GM18870 (cell line): ENCODE measurements around the gene PRKAR1B.

ENCODE experiments used
- ATAC-seq: cut with Tn5 transposase; IDR thresholded peaks from one replicate; pipeline ENCODE4 v1.9.1; 2021; ENCODE audit warnings: moderate library complexity; ENCODE audit not compliant: unreplicated experiment

The PRKAR1B gene

DNA sequence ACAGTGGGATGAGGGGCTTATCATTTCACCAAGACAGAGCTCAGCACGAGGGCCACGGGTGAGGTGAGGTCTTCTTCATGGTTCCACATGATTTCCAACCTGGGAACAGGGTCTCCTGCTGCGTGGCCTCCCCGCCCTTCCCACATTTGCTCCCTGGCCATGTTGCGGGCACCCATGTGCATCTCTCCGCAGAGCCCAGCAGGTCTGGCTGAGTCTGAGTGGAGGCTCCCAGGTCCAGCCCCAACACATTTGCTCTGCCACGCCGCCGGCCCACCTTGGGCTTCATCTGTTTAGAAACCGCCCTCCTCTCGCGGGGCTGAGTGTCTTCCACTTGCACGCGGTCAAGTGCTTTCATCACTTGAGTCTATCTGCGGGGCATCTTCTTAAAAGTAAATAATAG is 14.8 kb upstream of the PRKAR1B start:
- ATAC-seq, result no peak

GRCh38 chr7:741191-741671 is 14.2 kb upstream of the PRKAR1B start:
- ATAC-seq, result no peak

GRCh38 chr7:739983-740942 is 13.2 kb upstream of the PRKAR1B start:
- no peak for ATAC-seq

DNA sequence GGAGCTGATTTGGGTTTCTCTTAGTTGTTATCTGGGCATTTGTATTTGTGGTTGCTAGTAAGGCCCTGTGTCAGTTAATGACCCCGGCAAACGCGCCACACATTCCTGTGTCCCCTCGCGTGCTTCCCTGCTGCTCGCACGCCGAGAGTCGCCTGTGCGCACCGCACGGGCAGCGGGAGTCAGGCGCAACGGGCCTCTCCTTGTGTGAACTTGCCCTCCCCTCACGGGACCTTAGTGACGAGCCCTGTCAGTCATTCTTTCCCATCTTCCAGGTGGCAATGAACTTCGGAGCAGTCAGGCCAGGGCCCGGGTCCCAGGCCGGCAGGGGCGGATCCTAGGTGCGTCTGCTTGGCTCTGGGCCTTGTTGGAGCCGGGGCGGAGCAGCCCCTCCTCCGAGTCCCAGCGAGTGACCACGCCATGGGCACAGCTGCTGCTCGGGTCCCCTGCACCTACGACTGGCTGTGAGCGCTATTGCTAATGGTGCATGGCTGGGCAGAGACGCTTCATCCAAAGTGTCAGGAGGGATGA is 12.4 kb upstream of the PRKAR1B start:
- no peak for ATAC-seq

DNA sequence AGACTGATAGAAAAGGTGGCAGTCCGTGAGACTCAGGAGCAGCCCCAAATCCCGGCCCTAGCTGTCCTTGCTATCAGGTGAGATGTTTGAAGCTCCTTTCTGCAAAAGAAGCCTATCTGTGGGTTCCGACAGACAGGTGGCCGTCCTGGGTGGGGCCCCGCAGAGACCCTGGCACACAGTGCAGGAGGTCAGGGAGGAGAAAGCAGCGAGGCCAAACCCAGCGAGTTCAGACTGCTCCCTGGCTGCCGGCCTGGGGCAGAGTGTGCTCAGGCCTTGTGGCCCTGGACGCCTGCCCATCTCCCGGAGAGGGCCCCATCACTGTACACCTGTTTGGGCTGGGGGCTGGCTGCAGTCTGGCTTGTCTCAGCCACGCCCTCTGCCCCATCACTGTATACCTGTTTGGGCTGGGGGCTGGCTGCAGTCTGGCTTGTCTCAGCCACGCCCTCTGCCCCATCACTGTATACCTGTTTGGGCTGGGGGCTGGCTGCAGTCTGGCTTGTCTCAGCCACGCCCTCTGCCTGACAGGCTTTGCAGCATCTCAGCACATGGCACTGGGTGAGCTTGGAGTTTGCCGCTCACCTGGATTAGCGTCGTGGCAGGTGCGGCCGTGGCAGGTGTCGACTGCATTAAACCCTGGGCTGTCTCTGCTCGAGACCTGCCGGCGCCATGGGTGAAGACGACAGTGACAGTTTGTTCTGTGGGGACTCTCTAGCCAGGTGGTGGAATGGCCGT is 11.8 kb upstream of the PRKAR1B start:
- ATAC-seq, result no peak

GRCh38 chr7:738241-738640 is 11.2 kb upstream of the PRKAR1B start:
- no peak for ATAC-seq

DNA sequence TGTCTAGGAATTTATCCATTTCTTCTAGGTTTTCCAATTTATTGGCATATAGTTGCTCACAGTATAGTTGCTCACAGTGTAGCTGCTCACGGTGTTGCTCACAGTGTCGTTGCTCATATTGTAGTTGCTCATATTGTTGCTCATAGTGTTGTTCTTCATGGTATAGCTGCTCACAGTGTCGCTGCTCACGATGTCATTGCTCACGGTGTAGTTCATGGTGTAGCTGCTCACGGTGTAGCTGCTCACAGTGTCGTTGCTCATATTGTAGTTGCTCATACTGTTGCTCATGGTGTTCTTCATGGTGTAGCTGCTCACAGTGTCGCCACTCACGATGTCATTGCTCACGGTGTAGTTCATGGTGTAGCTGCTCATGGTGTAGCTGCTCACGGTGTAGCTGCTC is 7.7 kb upstream of the PRKAR1B start:
- no peak for ATAC-seq

DNA sequence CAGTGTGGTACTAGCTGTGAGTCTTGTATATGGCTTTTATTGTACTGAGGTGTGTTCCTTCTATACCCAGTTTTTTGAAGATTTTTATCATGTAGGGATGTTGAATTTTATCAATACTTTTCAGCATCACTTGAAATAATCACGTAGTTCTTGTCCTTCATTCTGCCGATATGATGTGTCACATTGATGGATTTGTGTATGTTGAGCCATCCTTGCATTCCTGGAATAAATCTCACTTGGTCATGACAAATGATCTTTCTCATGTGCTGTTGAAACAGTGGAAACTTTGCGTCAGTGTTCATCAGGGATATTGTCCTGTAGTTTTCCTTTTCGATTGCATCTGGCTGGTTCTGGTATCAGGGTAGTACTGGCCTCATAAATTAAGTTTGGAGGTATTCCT is 7.1 kb upstream of the PRKAR1B start:
- ATAC-seq, result no peak

- ATAC-seq, result no peak
Observed at GRCh38 chr7:732556-732955, 5.5 kb upstream of the PRKAR1B start.

DNA sequence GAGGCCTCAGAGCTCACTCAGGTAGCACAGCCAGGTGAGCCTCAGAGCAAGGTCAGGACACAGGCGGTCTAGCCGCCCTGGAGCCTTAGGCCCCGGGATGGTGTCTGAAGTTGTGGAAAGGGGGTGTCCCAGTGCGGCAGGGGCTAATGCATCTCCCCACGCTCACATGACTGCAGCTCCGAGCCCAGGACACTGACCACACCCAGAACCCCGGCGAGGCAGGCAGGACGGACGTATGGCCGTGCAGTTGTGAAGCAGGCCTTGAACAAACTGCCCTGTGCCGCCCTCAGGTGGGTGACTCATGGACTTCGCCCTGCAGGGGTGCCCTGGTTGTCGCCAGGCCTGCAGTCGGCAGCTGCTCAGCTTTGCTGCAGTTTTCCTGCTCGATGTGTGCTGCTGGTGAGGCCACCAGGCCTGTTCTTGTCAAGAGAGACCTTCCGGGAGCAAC is 5.0 kb upstream of the PRKAR1B start:
- no peak for ATAC-seq

DNA sequence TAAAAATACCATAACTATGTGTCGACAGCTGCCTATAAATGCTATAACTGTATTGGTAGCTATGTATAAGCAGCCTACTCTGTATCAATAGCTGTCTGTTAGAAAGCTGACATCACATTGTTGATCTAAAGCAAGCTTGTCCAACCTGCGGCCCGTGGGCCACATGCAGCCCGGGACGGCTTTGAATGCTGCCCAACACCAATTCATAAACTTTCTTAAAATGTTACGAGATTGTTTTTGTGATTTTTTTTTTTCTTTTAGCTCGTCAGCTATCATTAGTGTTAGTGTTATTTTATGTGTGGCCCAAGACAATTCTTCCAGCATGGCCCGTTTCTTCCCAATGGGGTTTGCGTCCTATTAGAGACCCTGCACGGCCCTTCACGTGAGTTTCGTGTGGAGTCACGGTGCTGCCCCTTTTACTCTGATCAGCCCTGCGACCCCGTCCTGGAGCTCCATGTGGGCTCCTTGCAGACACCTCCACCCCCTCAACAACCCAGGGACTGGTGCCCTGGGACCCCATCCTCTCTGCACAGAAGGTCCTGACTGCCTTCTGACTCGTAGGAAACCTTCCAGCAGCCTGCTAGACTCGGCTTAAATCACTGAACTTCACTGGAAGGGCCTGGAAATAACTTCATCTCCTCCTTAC is 4.5 kb upstream of the PRKAR1B start:
- no peak for ATAC-seq

DNA sequence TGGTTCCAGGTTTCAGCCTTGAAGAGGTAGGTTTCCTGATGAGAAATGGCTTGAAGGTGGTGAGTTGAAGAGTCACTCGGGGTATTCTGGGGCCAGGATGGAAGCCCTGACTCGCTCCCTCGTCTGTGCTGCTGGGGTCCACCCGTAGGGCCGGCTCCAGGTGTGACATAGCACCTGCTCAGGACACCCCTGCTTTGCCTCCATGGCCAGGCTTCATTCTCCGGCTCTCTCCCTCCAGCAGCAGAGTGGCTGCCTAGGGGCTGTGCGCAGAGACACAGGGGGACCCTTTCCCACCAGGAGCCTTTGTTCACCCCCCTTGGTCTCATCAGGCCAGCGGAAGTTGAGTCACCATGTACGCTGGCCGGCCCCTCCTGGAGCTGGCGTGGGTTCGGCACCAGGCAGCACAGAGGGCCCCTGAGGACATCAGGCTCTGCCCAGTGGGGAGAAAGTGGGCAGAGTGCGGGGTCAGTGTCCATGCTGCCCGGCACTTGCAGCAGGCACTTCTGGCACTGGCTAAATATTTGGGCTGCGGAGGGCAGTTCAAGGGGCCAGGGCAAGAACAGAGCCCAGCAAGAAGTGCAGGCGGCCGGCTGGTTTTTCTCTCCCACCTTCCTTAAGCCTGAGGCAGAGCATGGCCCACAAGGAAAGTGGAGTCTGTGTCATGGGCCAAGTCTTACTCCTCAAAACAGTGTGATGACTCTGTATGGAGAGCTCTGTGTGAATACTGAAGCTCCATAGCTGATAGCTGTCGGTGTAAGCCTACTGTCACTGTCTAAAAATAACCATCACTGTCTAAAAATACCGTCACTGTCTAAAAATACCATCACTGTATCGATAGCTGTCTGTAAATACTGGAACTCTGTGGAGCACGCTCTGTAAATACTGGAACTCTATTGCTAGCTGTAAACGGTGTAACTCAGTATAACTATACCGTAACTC is 3.7 kb upstream of the PRKAR1B start:
- no peak for ATAC-seq

DNA sequence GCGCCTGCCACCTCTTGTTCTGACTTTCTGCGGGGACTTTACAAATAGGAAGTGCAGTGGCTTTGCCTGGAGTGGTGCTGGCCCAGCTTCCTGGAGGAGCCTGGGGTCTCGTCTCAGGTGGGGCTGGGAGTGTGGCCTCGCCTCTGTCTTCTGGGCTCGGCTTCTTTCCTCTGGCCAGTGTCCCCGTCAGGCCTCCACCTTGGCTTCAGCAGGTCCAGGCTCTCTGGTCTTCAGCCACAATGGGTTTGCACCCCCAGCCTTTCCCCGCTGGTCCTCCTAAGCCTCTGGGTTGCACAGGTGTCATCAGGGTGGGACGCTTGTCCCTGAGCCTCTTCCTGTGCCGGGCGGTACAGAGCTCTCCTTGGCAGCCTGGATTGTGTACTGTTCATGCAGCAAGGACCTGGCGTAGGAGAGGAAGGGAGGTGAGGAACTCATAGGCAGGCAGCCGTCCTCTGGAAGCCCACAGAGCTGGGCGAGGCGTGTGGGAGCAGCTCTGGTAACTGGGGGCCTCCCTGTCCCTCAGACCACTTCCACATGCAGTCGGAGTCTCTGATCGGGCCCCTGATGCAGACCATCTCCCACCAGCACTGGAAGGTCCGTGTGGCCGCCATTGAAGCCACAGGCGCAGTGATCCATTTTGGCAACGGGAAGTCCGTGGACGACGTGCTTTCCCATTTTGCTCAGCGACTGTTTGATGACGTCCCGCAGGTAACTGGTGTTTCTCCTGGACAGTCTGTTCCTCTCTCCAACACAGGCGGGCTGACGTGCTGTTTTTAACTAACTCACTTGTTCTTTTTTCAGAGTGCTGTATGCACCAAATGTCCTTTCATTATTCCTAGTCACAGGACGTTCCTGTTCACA is 2.3 kb upstream of the PRKAR1B start:
- ATAC-seq, result no peak

- no peak for ATAC-seq
Observed at GRCh38 chr7:728602-729001, 1.5 kb upstream of the PRKAR1B start.

DNA sequence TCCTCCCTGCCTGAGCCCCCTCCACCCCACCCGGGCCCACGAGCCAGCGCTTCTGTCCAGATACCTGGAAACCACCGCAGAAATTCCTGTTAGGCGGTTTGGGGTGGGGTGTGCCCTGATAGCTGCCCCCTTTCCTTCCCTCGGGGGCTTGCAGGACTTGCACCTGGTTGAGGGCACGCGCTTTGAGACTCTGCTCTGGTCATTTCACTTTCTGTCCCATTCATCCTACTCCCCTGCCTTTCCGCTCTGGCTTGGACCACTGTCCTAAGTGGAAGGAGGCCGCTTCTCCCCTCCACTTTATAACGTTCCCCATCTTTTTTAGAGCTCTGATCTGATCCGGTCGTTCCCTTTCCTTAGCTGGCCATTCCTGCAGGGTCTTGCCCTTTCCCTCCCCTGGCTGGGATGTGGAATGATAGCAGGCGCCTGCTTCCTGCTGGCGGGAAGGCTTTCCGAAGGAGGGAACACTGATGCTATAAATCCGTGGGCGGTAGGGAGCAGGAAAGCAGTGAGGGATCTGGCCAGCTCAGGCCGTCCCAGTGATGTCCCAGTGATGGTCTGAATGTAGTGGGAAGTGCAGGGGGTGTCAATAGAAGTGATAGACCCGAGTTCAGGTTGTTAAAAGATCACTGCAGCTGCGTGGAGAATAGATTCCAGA is 852 bp upstream of the PRKAR1B start:
- ATAC-seq, result no peak

DNA sequence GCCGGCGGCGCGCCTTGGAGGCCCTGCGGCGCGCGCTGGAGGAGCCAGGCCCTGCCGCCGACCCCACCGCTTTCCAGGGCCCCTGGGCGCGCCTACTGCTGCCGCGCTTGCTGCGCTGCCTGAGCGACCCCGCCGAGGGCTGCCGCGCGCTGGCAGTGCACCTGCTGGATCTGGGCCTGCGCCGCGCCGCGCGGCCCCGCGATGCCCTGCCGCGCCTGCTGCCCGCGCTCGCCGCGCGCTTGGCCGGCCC is 302 bp downstream of the PRKAR1B start:
- no peak for ATAC-seq

- peak; percentile 71 for ATAC-seq
Observed at GRCh38 chr7:726084-726853, 812 bp downstream of the PRKAR1B start, which contains the start of gene DNAAF5. DNAAF5 (plus strand) TSS chr7:726699; CDS start chr7:726721, 22 bp downstream.
